Activated CD8-positive, alpha-beta memory T cell treated with anti-CD3 and anti-CD28 coated beads, Interleukin-2, amount 10 ng/mL, durations not matched to agents 7 days and 5 days (primary cell): ENCODE results near the gene DCST1. TPM values are rescaled to one million over a fixed set of nuclear protein-coding genes. Genes with fewer than 3 reads are reported as not detected.

ENCODE experiments used
- ATAC-seq: fragments of 150-1000 bp; cut with Tn5 transposase; one replicate; pipeline ENCODE4 v1.10.0; 2021; ENCODE audit warnings: moderate library complexity
- CTCF ChIA-PET: fragments of 350-600 bp; sonication (Branson Sonifier 250); formaldehyde crosslinking; loops from one replicate; lab custom pipeline; 2021; ENCODE audit warnings: antibody characterized with exemption; lab: Charles Lee
- DNase-seq: peaks from one replicate; pipeline ENCODE4 v3.0.0-alpha.2; 2020
- H3K27ac Mint-ChIP-seq: one replicate; pipeline ENCODE4 v1.8.0; 2021; ENCODE audit warnings: mild to moderate bottlenecking, mixed read lengths
- H3K27me3 Mint-ChIP-seq: one replicate; pipeline ENCODE4 v1.8.0; 2021; ENCODE audit warnings: mixed read lengths
- H3K36me3 Mint-ChIP-seq: one replicate; pipeline ENCODE4 v1.8.0; 2021; ENCODE audit warnings: mild to moderate bottlenecking, mixed read lengths
- H3K4me1 Mint-ChIP-seq: one replicate; pipeline ENCODE4 v1.8.0; 2021; ENCODE audit warnings: mixed read lengths
- H3K4me3 Mint-ChIP-seq: one replicate; pipeline ENCODE4 v1.8.0; 2021; ENCODE audit warnings: mild to moderate bottlenecking, moderate library complexity, mixed read lengths
- H3K9me3 Mint-ChIP-seq: one replicate; pipeline ENCODE4 v1.8.0; 2022; ENCODE audit warnings: low read depth, mixed read lengths
- total RNA-seq, 2 experiments: library from RNA; stranded (reverse); gene quantifications; one replicate each; pipeline ENCODE4 v1.2.3, GENCODE V29; 2021

Gene DCST1
- total RNA-seq, 2 experiments from 2014 or later = not detected

- Mint-ChIP-seq H3K27ac (no peak overlapping the region), H3K36me3 (peaks cover 8% of the 10 kb centered on the region), H3K4me3 (no peak overlapping the region), H3K9me3 (no peaks in the 10 kb centered on the region), H3K4me1 (peaks cover 29% of the 10 kb centered on the region), H3K27me3 (no peaks in the 10 kb centered on the region)
- no peak for DNase-seq
- CTCF ChIA-PET = interaction anchor here (1.0 to 18.7 kb wide), 13 partner anchors 10 to 111 kb away, joined by 3 to 328 read pairs (median 13); partner anchors contain the start of genes ADAM15, CKS1B, DCST1 and DCST2
- ATAC-seq = no peak
These were observed 14.8 kb upstream of the DCST1 start for GRCh38 chr1:155018617-155019348.

GRCh38 chr1:155019377-155020245, 14.0 kb upstream of the DCST1 start:
- peaks cover 6% of the 10 kb centered on the region for H3K36me3 Mint-ChIP-seq
- CTCF ChIA-PET = interaction anchor here (1.0 to 18.7 kb wide), 12 partner anchors 11 to 112 kb away, joined by 3 to 328 read pairs (median 12); partner anchors contain the start of genes ADAM15, DCST1, DCST2 and EFNA4
- no peaks in the 10 kb centered on the region for H3K27me3 Mint-ChIP-seq
- no peak for ATAC-seq
- DNase-seq = no peak
- peaks cover 24% of the 10 kb centered on the region for H3K4me1 Mint-ChIP-seq
- no peak overlapping the region for H3K4me3 Mint-ChIP-seq
- H3K9me3 Mint-ChIP-seq = no peaks in the 10 kb centered on the region
- no peak overlapping the region for H3K27ac Mint-ChIP-seq

DNA sequence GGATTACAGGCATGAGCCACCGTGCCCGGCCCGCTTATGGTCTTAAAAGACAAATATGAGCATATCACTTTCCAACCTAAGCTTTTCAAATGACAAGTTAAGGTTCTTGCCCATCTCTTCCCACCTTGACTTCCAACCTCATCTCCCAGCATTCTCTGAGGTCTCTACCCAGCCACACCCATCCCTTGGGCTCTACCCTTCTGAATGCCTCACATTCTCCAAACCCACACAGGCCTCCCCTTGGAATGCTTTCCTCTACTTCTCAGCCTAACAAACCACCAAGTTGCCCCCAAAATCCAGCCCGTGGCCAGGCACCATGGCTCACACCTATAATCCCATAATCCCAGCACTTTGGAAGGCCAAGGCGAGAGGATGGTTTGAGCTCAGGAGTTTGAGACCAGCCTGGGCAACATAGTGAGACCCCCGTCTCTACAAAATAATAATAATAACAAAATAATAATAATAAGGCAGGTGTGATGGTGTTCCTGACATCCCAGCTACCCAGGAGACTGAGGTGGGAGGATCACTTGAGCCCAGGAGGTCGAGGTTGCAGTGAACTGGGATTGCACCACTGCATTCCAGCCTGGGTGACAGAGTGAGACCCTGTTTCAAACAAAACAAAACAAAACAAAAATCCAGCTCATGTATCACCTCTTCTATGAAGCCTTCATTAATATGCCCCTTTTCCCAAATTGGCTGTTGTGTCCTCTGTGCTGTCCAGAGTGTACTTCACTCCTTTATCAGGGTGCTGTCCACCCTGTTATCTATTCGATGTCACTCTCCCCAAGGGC, 11.3 kb upstream of the DCST1 start:
- Mint-ChIP-seq H3K4me1 (peaks cover 9% of the 10 kb centered on the region), H3K4me3 (no peak overlapping the region), H3K9me3 (no peaks in the 10 kb centered on the region), H3K27me3 (no peaks in the 10 kb centered on the region), H3K27ac (no peak overlapping the region), H3K36me3 (no peaks in the 10 kb centered on the region)
- CTCF ChIA-PET = interaction anchor here (1.3 to 18.7 kb wide), 6 partner anchors 14 to 63 kb away, joined by 3 to 328 read pairs (median 10); partner anchors contain the start of genes ADAM15 and EFNA4
- ATAC-seq (no peak), DNase-seq (no peak)

GRCh38 chr1:155022927-155023236, 10.7 kb upstream of the DCST1 start:
- no peaks in the 10 kb centered on the region for H3K9me3 Mint-ChIP-seq
- no peaks in the 10 kb centered on the region for H3K27me3 Mint-ChIP-seq
- no peak overlapping the region for H3K4me3 Mint-ChIP-seq
- CTCF ChIA-PET = interaction anchor here (1.3 to 18.7 kb wide), 5 partner anchors 15 to 58 kb away, joined by 3 to 328 read pairs (median 8); partner anchors contain the start of genes ADAM15 and EFNA4
- ATAC-seq (no peak), DNase-seq (no peak)
- H3K27ac Mint-ChIP-seq = no peak overlapping the region
- no peaks in the 10 kb centered on the region for H3K36me3 Mint-ChIP-seq
- H3K4me1 Mint-ChIP-seq = peaks cover 4% of the 10 kb centered on the region

DNA sequence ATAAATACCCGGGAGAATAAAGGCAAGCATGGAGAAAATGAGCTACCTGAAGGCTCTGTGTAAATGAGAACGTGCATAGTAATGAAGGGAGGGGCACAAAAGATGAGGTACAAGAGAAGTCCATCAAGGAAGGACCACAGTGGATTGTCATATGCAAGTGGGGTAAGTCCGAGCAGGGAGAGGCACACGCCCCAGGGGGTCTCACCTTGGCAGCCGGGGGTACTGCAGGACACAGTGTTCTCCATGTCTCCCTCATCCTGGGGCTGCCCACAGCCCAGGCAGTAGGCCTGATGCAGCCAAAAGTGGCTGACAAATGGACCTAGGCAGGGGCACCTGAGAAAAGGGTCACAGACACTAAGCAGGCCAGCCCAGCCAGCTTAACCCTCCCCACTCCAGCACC, 10.0 kb upstream of the DCST1 start:
- Mint-ChIP-seq H3K4me3 (no peak overlapping the region), H3K9me3 (no peaks in the 10 kb centered on the region), H3K27me3 (no peaks in the 10 kb centered on the region), H3K4me1 (peaks cover 2% of the 10 kb centered on the region), H3K36me3 (no peaks in the 10 kb centered on the region), H3K27ac (no peak overlapping the region)
- CTCF ChIA-PET = interaction anchor here (1.3 to 18.7 kb wide), 4 partner anchors 24 to 59 kb away, joined by 3 to 328 read pairs (median 6); partner anchors contain the start of genes ADAM15 and EFNA4
- ATAC-seq (no peak), DNase-seq (no peak)

DNA sequence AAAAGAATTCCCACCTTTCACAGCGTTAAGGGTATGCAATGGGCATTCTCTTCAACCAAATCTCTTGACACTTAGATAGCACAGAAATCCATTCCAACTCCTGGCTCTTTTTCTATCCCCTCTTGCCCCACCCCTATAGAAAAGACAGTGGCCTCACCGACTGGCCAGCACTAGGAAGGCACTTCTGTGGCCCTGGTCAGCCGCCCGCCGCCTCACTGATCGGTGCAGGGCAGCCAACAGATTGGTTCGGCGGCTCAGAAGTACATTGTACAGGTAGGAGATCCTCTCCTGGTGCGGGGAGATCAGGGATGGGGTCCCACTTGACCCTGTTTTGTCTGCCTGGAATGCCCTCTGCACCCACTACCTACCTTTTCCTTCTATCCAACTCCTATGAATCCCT, 9.3 kb upstream of the DCST1 start:
- Mint-ChIP-seq H3K36me3 (no peaks in the 10 kb centered on the region), H3K9me3 (no peaks in the 10 kb centered on the region), H3K27me3 (no peaks in the 10 kb centered on the region), H3K4me3 (no peak overlapping the region), H3K4me1 (peaks cover 2% of the 10 kb centered on the region), H3K27ac (no peak overlapping the region)
- CTCF ChIA-PET = interaction anchor here (0.6 to 1.1 kb wide), 2 partner anchors 21 to 69 kb away, joined by 3 read pairs; partner anchors contain the start of gene PBXIP1
- no peak for DNase-seq
- ATAC-seq = no peak

DNA sequence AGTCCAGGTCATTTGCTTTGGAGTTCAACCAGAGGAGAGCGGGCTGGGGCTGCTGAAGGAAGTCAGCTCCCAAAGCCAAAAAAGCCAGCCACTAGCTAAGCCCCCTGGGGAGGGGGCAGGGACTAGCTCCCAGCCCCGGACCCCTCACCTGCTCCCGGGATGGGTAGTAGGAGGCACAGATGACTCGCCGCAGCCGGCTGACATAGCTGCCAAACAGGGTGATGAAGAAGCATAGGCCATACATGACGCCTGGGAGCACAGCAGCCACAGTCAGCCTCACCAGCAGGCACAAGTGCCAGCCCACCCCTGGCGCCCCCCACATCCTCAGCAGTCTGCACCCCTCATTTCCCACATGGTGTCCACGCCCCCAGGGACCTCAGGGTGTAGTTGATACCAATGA, 7.5 kb upstream of the DCST1 start:
- H3K36me3 Mint-ChIP-seq = no peaks in the 10 kb centered on the region
- H3K4me1 Mint-ChIP-seq = peaks cover 2% of the 10 kb centered on the region
- H3K9me3 Mint-ChIP-seq = no peaks in the 10 kb centered on the region
- no peaks in the 10 kb centered on the region for H3K27me3 Mint-ChIP-seq
- no peak overlapping the region for H3K4me3 Mint-ChIP-seq
- DNase-seq (no peak), ATAC-seq (no peak)
- H3K27ac Mint-ChIP-seq = no peak overlapping the region
- CTCF ChIA-PET = interaction anchor here (1.1 to 1.5 kb wide), 2 partner anchors 9 to 10 kb away, joined by 3 to 12 read pairs; no protein-coding TSS in a partner anchor

- peaks cover 2% of the 10 kb centered on the region for H3K4me1 Mint-ChIP-seq
- H3K36me3 Mint-ChIP-seq = no peaks in the 10 kb centered on the region
- ATAC-seq = no peak
- CTCF ChIA-PET = interaction anchor here (1.1 kb wide), 1 partner anchor 9 kb away, joined by 12 read pairs; no protein-coding TSS in a partner anchor
- H3K27ac Mint-ChIP-seq = no peak overlapping the region
- no peak for DNase-seq
- H3K27me3 Mint-ChIP-seq = no peaks in the 10 kb centered on the region
- no peaks in the 10 kb centered on the region for H3K9me3 Mint-ChIP-seq
- no peak overlapping the region for H3K4me3 Mint-ChIP-seq
These were observed 7.0 kb upstream of the DCST1 start for GRCh38 chr1:155026588-155026987.

GRCh38 chr1:155029513-155030242, 3.9 kb upstream of the DCST1 start:
- Mint-ChIP-seq H3K4me1 (no peaks in the 10 kb centered on the region), H3K4me3 (no peak overlapping the region), H3K27me3 (peaks cover 6% of the 10 kb centered on the region), H3K9me3 (no peaks in the 10 kb centered on the region), H3K36me3 (no peaks in the 10 kb centered on the region), H3K27ac (no peak overlapping the region)
- ATAC-seq = no peak
- CTCF ChIA-PET = interaction anchor here (1.6 to 3.8 kb wide), 3 partner anchors 12 to 14 kb away, joined by 6 to 12 read pairs (median 9); no protein-coding TSS in a partner anchor
- DNase-seq = no peak

- H3K36me3 Mint-ChIP-seq = no peaks in the 10 kb centered on the region
- no peaks in the 10 kb centered on the region for H3K4me1 Mint-ChIP-seq
- peak; percentile 22 for ATAC-seq
- peaks cover 11% of the 10 kb centered on the region for H3K27me3 Mint-ChIP-seq
- DNase-seq = no peak
- H3K4me3 Mint-ChIP-seq = no peak overlapping the region
- H3K27ac Mint-ChIP-seq = no peak overlapping the region
- no peaks in the 10 kb centered on the region for H3K9me3 Mint-ChIP-seq
- CTCF ChIA-PET = interaction anchor here (1.6 to 3.8 kb wide), 2 partner anchors 13 to 14 kb away, joined by 6 to 12 read pairs; no protein-coding TSS in a partner anchor
These were observed 3.3 kb upstream of the DCST1 start for GRCh38 chr1:155030243-155030795.

- ATAC-seq = no peak
- Mint-ChIP-seq H3K27me3 (peaks cover 13% of the 10 kb centered on the region), H3K36me3 (no peaks in the 10 kb centered on the region), H3K27ac (no peak overlapping the region), H3K9me3 (no peaks in the 10 kb centered on the region), H3K4me3 (no peak overlapping the region), H3K4me1 (no peaks in the 10 kb centered on the region)
- CTCF ChIA-PET = interaction anchor here (1.6 to 3.8 kb wide), 2 partner anchors 13 kb away, joined by 6 to 12 read pairs; no protein-coding TSS in a partner anchor
- no peak for DNase-seq
These were observed 2.7 kb upstream of the DCST1 start for GRCh38 chr1:155030899-155031298.

DNA sequence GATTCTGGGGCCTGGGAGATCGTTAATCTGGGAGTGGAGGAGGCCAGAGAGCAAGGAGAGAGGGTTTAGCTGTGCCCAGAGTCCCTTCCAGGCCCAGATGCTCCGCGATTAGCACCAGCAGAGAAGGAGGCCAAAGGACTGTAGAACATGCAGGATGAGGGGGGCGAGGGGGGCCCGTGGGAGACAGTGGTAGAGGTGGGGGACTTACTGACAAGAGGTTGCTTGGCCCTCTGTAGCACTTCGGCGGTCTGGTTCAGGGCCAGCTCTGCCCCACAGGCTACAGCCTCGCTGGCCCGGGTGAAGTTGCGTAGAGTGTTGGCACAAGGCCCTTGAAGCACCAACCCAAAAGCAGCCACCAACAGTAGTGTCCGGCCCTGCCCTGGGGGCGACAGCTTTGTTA, 738 bp upstream of the DCST1 start:
- Mint-ChIP-seq H3K4me3 (no peak overlapping the region), H3K4me1 (no peaks in the 10 kb centered on the region), H3K27ac (no peak overlapping the region), H3K27me3 (peaks cover 21% of the 10 kb centered on the region), H3K9me3 (no peaks in the 10 kb centered on the region), H3K36me3 (no peaks in the 10 kb centered on the region)
- CTCF ChIA-PET = interaction anchor here (0.7 to 1.8 kb wide), 5 partner anchors 11 to 52 kb away, joined by 3 to 13 read pairs (median 4); partner anchors contain the start of gene ADAM15
- DNase-seq (no peak), ATAC-seq (no peak)
